ENCODE measurements around the gene KCNA3.

KCNA3 gene

GRCh38 chr1:110674337-110675059, at the start of gene KCNA3:
Gene KCNA3, minus strand, starts transcription at chr1:110674940. Its CDS starts 131 bp downstream, at chr1:110674809.
- Histone ChIP-seq H3K27ac (ENCODE audit: low read depth, low read length) (peak within 1 kb of the TSS; percentile 11), H3K36me3 (ENCODE audit: control insufficient read depth in 1 of 2, insufficient read depth in 2 of 2, low read length in 2 of 2) (no peaks in the 10 kb centered on the region), H3K27me3 (ENCODE audit: control insufficient read depth in 1 of 2, insufficient read depth in 2 of 2, low read length in 2 of 2) (peaks cover 33 to 35% of the 10 kb centered on the region in 2 donors), H3K9ac (ENCODE audit: low read depth in 1 of 2, low read length in 2 of 2) (peak within 1 kb of the TSS; percentile 54 to 61), H3K4me3 (ENCODE audit: low read depth in 1 of 2, low read length in 2 of 2) (peak within 1 kb of the TSS; percentile 63 to 67), H3K4me1 (ENCODE audit: control insufficient read depth in 1 of 2, insufficient read depth in 2 of 2, low read length in 2 of 2) (no peaks in the 10 kb centered on the region), H3K9me3 (ENCODE audit: control insufficient read depth in 1 of 2, low read length in 2 of 2) (no peaks in the 10 kb centered on the region)

- Histone ChIP-seq H3K9me3 (ENCODE audit: control insufficient read depth in 1 of 2, low read length in 2 of 2) (no peaks in the 10 kb centered on the region), H3K4me1 (ENCODE audit: control insufficient read depth in 1 of 2, insufficient read depth in 2 of 2, low read length in 2 of 2) (peaks cover 0 to 4% of the 10 kb centered on the region in 2 donors), H3K4me3 (ENCODE audit: low read depth in 1 of 2, low read length in 2 of 2) (no peak overlapping the region), H3K36me3 (ENCODE audit: control insufficient read depth in 1 of 2, insufficient read depth in 2 of 2, low read length in 2 of 2) (no peaks in the 10 kb centered on the region), H3K27me3 (ENCODE audit: control insufficient read depth in 1 of 2, insufficient read depth in 2 of 2, low read length in 2 of 2) (peaks cover 4 to 6% of the 10 kb centered on the region in 2 donors), H3K9ac (ENCODE audit: low read depth in 1 of 2, low read length in 2 of 2) (no peak overlapping the region), H3K27ac (ENCODE audit: low read depth, low read length) (no peak overlapping the region)
These were observed 48.1 kb upstream of the KCNA3 start for GRCh38 chr1:110722807-110723206.

- Histone ChIP-seq H3K9me3 (ENCODE audit: control insufficient read depth in 1 of 2, low read length in 2 of 2) (no peaks in the 10 kb centered on the region), H3K4me3 (ENCODE audit: low read depth in 1 of 2, low read length in 2 of 2) (no peak overlapping the region), H3K27ac (ENCODE audit: low read depth, low read length) (no peak overlapping the region), H3K4me1 (ENCODE audit: control insufficient read depth in 1 of 2, insufficient read depth in 2 of 2, low read length in 2 of 2) (no peaks in the 10 kb centered on the region), H3K27me3 (ENCODE audit: control insufficient read depth in 1 of 2, insufficient read depth in 2 of 2, low read length in 2 of 2) (peaks cover 4 to 6% of the 10 kb centered on the region in 2 donors), H3K9ac (ENCODE audit: low read depth in 1 of 2, low read length in 2 of 2) (no peak overlapping the region), H3K36me3 (ENCODE audit: control insufficient read depth in 1 of 2, insufficient read depth in 2 of 2, low read length in 2 of 2) (no peaks in the 10 kb centered on the region)
These were observed 45.2 kb upstream of the KCNA3 start for GRCh38 chr1:110719908-110720307.

DNA sequence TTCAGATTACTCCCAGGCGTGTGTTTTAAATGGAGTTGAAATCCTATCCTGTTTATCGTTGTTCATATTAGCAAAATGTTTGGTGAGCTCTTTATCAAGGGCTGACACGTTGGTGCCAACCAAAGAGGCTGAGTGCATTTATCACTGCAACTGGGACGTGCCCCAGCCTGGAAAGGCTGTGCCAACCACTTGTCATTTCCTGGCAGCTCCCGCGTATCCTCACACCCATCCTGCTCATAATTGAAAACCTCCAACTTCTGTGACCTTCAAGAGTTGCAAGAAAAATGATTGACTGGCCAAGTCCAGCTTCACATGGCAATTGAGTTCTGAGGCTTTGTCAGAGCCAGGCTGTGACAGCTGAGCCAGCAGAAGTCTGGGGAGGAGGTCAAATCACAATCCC, 43.7 kb upstream of the KCNA3 start:
- H3K36me3 ChIP-seq (ENCODE audit: control insufficient read depth in 1 of 2, insufficient read depth in 2 of 2, low read length in 2 of 2), result no peaks in the 10 kb centered on the region
- no peaks in the 10 kb centered on the region for H3K9me3 ChIP-seq (ENCODE audit: control insufficient read depth in 1 of 2, low read length in 2 of 2)
- no peak overlapping the region for H3K27ac ChIP-seq (ENCODE audit: low read depth, low read length)
- no peak overlapping the region for H3K4me3 ChIP-seq (ENCODE audit: low read depth in 1 of 2, low read length in 2 of 2)
- no peak overlapping the region for H3K9ac ChIP-seq (ENCODE audit: low read depth in 1 of 2, low read length in 2 of 2)
- H3K27me3 ChIP-seq (ENCODE audit: control insufficient read depth in 1 of 2, insufficient read depth in 2 of 2, low read length in 2 of 2), result peaks cover 6 to 7% of the 10 kb centered on the region in 2 donors
- no peaks in the 10 kb centered on the region for H3K4me1 ChIP-seq (ENCODE audit: control insufficient read depth in 1 of 2, insufficient read depth in 2 of 2, low read length in 2 of 2)

GRCh38 chr1:110717179-110717578, 42.4 kb upstream of the KCNA3 start:
- no peaks in the 10 kb centered on the region for H3K9me3 ChIP-seq (ENCODE audit: control insufficient read depth in 1 of 2, low read length in 2 of 2)
- H3K36me3 ChIP-seq (ENCODE audit: control insufficient read depth in 1 of 2, insufficient read depth in 2 of 2, low read length in 2 of 2), result no peaks in the 10 kb centered on the region
- H3K9ac ChIP-seq (ENCODE audit: low read depth in 1 of 2, low read length in 2 of 2), result no peak overlapping the region
- no peak overlapping the region for H3K4me3 ChIP-seq (ENCODE audit: low read depth in 1 of 2, low read length in 2 of 2)
- H3K27me3 ChIP-seq (ENCODE audit: control insufficient read depth in 1 of 2, insufficient read depth in 2 of 2, low read length in 2 of 2), result peaks cover 6 to 7% of the 10 kb centered on the region in 2 donors
- H3K4me1 ChIP-seq (ENCODE audit: control insufficient read depth in 1 of 2, insufficient read depth in 2 of 2, low read length in 2 of 2), result no peaks in the 10 kb centered on the region
- H3K27ac ChIP-seq (ENCODE audit: low read depth, low read length), result no peak overlapping the region

DNA sequence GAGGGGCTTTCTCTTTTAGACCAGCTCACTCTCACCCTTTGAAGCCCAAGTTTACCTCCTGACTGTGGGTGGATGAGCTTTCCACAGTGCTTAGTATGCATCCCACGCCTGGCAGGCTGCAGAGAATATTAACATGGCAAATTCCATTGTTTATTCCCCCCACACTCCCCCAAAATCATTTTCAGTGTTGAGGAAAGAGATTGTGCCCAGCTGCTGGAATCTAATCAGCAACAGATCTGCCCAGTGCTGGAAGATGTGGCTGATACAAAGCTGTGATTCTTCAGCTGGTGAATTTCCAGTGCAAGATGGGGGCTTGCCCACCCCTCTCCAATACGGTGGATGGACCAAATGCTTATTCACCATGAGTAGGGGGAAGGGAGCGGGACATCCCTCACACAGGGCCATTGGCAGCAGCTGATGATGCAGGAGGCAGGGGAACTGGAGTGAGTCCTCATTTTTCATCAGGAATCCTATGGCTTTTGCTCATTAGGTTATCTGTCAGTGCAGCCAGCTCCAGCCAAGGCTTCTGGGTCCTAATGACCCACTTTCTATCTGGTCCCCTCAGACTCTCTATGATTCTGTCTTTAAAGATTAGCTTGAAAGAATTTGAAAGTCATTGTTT, 39.7 kb upstream of the KCNA3 start:
- Histone ChIP-seq H3K27ac (ENCODE audit: low read depth, low read length) (no peak overlapping the region), H3K27me3 (ENCODE audit: control insufficient read depth in 1 of 2, insufficient read depth in 2 of 2, low read length in 2 of 2) (peaks cover 3 to 5% of the 10 kb centered on the region in 2 donors), H3K36me3 (ENCODE audit: control insufficient read depth in 1 of 2, insufficient read depth in 2 of 2, low read length in 2 of 2) (no peaks in the 10 kb centered on the region), H3K9me3 (ENCODE audit: control insufficient read depth in 1 of 2, low read length in 2 of 2) (no peaks in the 10 kb centered on the region), H3K9ac (ENCODE audit: low read depth in 1 of 2, low read length in 2 of 2) (no peak overlapping the region), H3K4me3 (ENCODE audit: low read depth in 1 of 2, low read length in 2 of 2) (no peak overlapping the region), H3K4me1 (ENCODE audit: control insufficient read depth in 1 of 2, insufficient read depth in 2 of 2, low read length in 2 of 2) (no peaks in the 10 kb centered on the region)

GRCh38 chr1:110713221-110713620, 38.5 kb upstream of the KCNA3 start:
- Histone ChIP-seq H3K9ac (ENCODE audit: low read depth in 1 of 2, low read length in 2 of 2) (no peak overlapping the region), H3K4me3 (ENCODE audit: low read depth in 1 of 2, low read length in 2 of 2) (no peak overlapping the region), H3K36me3 (ENCODE audit: control insufficient read depth in 1 of 2, insufficient read depth in 2 of 2, low read length in 2 of 2) (no peaks in the 10 kb centered on the region), H3K27ac (ENCODE audit: low read depth, low read length) (no peak overlapping the region), H3K4me1 (ENCODE audit: control insufficient read depth in 1 of 2, insufficient read depth in 2 of 2, low read length in 2 of 2) (no peaks in the 10 kb centered on the region), H3K27me3 (ENCODE audit: control insufficient read depth in 1 of 2, insufficient read depth in 2 of 2, low read length in 2 of 2) (peaks cover 0 to 3% of the 10 kb centered on the region in 2 donors), H3K9me3 (ENCODE audit: control insufficient read depth in 1 of 2, low read length in 2 of 2) (no peaks in the 10 kb centered on the region)

DNA sequence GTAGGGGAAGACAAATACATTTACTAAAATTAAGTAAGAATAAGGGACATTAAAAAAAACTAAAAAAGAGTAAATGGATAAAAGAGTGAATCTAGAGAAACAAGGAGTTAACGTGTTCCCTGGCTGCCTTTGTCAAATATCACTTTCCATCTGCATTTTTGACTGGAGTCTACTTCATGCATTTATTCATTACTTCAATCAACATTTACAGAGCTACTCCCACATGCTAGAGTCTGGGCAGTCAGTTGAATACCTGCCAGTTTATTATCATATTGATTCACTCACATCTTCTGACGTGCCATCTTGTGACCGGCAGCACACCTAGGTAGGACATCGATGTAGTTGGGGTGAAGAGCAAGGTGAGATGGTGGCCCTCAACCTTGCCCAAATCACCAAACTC, 35.6 kb upstream of the KCNA3 start:
- Histone ChIP-seq H3K27me3 (ENCODE audit: control insufficient read depth in 1 of 2, insufficient read depth in 2 of 2, low read length in 2 of 2) (peaks cover 0 to 3% of the 10 kb centered on the region in 2 donors), H3K36me3 (ENCODE audit: control insufficient read depth in 1 of 2, insufficient read depth in 2 of 2, low read length in 2 of 2) (no peaks in the 10 kb centered on the region)

GRCh38 chr1:110708974-110709440, 34.3 kb upstream of the KCNA3 start:
- Histone ChIP-seq H3K27me3 (ENCODE audit: control insufficient read depth in 1 of 2, insufficient read depth in 2 of 2, low read length in 2 of 2) (no peaks in the 10 kb centered on the region), H3K9me3 (ENCODE audit: control insufficient read depth in 1 of 2, low read length in 2 of 2) (no peaks in the 10 kb centered on the region), H3K9ac (ENCODE audit: low read depth in 1 of 2, low read length in 2 of 2) (no peak overlapping the region), H3K27ac (ENCODE audit: low read depth, low read length) (no peak overlapping the region), H3K4me3 (ENCODE audit: low read depth in 1 of 2, low read length in 2 of 2) (no peak overlapping the region), H3K4me1 (ENCODE audit: control insufficient read depth in 1 of 2, insufficient read depth in 2 of 2, low read length in 2 of 2) (no peaks in the 10 kb centered on the region), H3K36me3 (ENCODE audit: control insufficient read depth in 1 of 2, insufficient read depth in 2 of 2, low read length in 2 of 2) (no peaks in the 10 kb centered on the region)

More for the DNA sequence above, 35.6 kb upstream of the KCNA3 start:
- no peaks in the 10 kb centered on the region for H3K9me3 ChIP-seq (ENCODE audit: control insufficient read depth in 1 of 2, low read length in 2 of 2)
- no peaks in the 10 kb centered on the region for H3K4me1 ChIP-seq (ENCODE audit: control insufficient read depth in 1 of 2, insufficient read depth in 2 of 2, low read length in 2 of 2)
- H3K9ac ChIP-seq (ENCODE audit: low read depth in 1 of 2, low read length in 2 of 2), result no peak overlapping the region
- H3K4me3 ChIP-seq (ENCODE audit: low read depth in 1 of 2, low read length in 2 of 2), result no peak overlapping the region
- H3K27ac ChIP-seq (ENCODE audit: low read depth, low read length), result no peak overlapping the region

GRCh38 chr1:110707232-110707631, 32.5 kb upstream of the KCNA3 start:
- Histone ChIP-seq H3K27me3 (ENCODE audit: control insufficient read depth in 1 of 2, insufficient read depth in 2 of 2, low read length in 2 of 2) (no peaks in the 10 kb centered on the region), H3K9ac (ENCODE audit: low read depth in 1 of 2, low read length in 2 of 2) (no peak overlapping the region), H3K4me1 (ENCODE audit: control insufficient read depth in 1 of 2, insufficient read depth in 2 of 2, low read length in 2 of 2) (no peaks in the 10 kb centered on the region), H3K9me3 (ENCODE audit: control insufficient read depth in 1 of 2, low read length in 2 of 2) (no peaks in the 10 kb centered on the region), H3K27ac (ENCODE audit: low read depth, low read length) (no peak overlapping the region), H3K36me3 (ENCODE audit: control insufficient read depth in 1 of 2, insufficient read depth in 2 of 2, low read length in 2 of 2) (no peaks in the 10 kb centered on the region), H3K4me3 (ENCODE audit: low read depth in 1 of 2, low read length in 2 of 2) (no peak overlapping the region)

All from duodenal mucosa (tissue), 2 donors.